NCI-H2029 (cell line): ENCODE results near the gene LAMA3.
A peak's percentile ranks its signal among the peaks of the same experiment; 100 is the strongest.

Source experiments
- DNase-seq: peaks from one replicate; lab custom pipeline; 2025; lab: John Stamatoyannopoulos, UW

The LAMA3 gene

DNA sequence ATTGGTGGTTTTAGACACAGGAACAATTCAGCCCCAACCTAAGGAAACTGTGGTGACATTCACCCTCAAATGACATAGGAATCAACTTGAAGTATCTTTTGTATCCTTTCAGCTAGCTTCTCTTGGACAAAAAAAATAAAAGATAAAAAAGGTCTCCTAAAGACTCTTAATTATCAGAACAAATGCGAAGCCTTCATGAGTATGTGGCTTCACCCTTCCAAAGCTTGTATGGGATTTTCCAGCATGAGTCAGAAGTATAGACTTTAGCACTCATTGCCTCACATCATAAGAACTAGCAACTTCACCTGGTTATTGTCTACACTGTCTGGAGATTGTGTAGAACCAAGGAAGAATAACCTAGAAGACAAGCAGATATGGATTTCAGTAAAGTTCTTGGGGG lies 135.4 kb downstream of the LAMA3 start:
- no peak for DNase-seq

DNA sequence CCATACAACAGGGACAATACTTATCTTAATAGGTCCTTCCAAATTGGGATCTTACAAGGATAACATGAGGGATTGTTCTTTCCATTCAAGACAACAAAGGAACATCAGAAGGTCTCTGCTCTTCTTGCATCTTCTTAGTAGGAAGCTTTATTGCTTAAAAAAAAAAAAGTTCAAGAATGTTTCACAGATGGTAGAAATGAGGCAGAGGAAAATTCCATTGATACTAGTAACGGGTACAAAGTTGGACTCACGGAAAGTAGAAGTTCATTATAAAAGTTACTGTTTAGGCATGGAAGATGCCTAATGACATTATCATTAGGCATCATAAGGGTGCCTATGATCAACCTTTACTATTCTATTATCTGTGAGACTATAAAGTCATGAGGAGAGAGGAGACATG lies 136.2 kb downstream of the LAMA3 start:
- no peak for DNase-seq

GRCh38 chr18:23825978-23826405 lies 136.7 kb downstream of the LAMA3 start:
- DNase-seq: no peak

DNA sequence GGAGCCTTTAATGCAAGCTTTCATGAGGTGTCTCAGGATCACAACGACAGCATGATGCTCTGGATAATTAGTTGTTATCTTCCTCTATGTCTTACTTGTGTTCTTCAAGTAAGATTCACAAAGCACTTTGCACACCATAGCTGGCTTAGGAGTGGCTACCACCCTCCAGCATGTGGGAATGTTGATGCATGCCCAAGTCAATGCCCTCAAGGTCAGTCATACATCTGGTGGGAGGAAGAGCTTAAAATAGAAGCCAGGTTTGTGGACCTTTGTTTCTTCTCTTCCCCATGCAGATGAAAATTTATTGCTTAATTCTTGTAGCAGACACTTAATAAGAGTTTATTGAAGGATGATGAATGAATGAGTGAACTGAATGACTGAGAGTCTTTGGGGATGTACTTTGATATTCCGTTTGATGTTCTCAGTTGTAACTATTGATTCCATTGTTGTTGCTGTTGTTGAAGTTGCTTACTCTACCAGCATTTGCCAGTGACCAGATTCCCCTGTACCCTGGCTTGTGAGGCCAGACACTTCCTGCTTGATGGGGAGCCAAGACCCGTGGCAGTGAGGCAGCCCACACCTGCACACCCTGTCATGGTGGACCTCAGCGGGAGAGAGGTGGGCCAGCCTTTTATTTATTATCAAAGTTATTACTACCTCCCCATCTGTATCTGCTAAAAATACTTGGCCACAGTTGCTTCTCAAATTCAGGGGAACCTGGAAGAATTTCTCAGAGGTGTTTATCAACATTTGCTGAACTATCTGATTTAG lies 137.8 kb downstream of the LAMA3 start:
- no peak for DNase-seq

DNA sequence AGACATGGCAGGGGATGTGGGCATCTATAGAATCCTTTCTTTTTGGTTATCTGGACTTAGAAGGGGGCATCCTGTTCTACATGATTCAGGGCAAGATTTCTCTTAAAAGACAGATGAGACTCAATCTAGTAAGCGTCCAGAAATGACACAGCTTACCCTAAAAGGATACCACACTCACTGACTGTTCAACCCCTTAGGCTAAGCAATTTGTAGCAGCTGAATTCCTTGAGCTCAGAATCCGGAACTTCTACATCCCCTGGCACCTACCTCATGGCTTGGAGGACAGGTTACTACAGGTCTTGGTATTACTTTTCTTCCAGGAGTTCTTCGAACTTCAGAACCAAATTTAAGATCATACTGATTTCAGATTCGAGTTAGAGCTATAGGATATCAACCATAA lies 138.4 kb downstream of the LAMA3 start:
- no peak for DNase-seq

DNA sequence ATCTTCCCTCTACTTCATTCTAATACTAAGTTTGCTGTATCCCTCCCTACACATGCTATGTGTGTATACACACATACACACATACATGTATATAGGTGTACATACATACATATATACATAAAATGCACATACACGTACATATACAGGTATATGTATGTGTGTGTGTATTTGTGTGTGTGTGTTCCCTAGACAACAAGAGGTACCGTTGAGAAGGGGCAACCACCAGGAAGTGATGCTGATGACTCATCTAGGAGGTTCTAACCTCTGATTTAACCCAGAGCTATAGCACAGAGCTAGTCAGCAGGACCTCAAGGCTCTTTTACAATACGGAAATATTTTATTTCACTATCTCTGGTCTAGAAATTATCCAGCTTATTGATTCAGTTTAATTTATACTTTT lies 139.2 kb downstream of the LAMA3 start:
- DNase-seq: peak; percentile 15

DNA sequence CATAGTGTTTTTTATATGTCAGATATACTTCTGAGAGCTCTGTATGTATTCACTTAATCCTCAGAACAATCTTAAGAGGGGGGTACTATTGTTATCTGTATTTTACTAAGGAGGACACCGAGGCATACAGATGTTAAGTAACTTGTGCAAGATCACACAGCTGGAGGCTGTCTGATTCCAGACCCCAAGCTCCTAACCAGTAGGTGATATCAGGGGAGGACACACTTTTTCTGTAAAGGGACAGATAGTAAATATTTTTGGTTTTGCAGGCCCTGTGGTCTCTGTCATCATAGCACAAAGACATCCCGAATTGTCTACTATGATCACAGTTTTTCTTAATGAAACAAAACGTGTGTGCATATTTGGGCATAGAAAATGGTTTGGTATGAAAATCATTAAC lies 143.7 kb downstream of the LAMA3 start:
- DNase-seq: no peak

GRCh38 chr18:23833714-23834113 lies 144.5 kb downstream of the LAMA3 start:
- no peak for DNase-seq

DNA sequence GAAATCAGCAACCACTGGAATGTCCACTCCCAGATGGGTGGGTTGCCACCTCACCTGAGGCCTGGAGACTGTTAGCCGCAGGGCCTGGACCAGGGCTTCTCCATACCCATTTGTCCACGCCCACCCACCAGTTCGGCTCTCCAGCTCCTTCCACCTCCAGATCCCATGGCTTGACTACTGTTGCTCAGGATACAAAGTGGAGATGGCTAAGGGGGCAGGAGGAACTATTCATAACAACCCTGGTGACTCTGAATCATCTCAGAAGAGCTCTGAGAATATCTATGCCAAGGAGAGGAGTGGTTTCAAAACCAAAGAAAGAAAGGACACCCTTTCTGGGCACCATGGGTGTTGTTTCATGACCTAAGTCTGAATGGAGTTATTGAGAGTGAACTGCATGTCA lies 145.8 kb downstream of the LAMA3 start:
- DNase-seq: no peak

GRCh38 chr18:23835506-23835905 lies 146.3 kb downstream of the LAMA3 start:
- no peak for DNase-seq

GRCh38 chr18:23837591-23837990 lies 148.3 kb downstream of the LAMA3 start:
- no peak for DNase-seq

GRCh38 chr18:23838233-23838632 lies 149.0 kb downstream of the LAMA3 start:
- DNase-seq: no peak

DNA sequence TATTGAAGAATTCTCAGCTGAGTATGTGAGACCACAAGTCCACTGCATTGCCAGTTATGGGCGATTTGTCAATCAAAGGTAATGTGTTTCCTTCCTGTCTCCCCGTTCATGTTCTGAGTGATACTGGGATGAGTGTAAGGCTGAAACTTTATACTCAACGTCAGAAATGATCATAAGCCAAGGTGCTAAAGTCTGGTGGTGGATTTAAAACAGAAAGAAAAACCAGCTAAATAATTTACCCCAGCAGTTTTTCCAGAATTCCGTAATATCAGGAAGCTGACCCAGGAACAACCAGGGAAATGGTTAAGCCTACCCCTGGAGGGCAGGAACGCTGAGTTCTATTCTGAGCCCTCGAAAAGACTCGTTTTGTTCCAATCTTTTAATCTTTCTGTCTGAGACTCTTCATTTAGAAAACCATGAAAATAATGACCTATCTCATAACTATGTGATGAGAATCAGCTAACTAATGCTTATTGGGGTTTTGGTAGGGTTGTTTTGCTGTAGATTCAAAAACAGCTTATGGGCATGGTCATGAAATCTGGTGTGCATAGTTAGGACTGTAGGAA lies 149.6 kb downstream of the LAMA3 start:
- DNase-seq: no peak

DNA sequence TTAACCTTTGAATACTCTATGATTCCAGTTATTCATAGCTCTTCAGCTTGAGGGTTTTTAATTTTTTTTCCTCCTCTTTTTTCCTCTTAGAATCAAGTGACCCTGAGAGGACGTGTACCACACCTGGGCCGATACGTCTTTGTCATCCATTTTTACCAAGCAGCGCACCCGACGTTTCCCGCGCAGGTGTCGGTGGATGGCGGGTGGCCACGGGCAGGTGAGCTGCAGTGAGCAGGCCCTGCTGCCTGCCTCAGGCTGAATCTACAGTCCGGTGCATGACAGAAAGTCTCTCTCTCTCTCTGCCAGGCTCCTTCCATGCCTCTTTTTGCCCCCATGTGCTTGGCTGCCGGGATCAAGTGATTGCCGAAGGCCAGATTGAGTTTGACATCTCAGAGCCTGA lies 153.1 kb downstream of the LAMA3 start:
- no peak for DNase-seq

- no peak for DNase-seq
Observed at GRCh38 chr18:23844991-23845680, 155.9 kb downstream of the LAMA3 start.

DNA sequence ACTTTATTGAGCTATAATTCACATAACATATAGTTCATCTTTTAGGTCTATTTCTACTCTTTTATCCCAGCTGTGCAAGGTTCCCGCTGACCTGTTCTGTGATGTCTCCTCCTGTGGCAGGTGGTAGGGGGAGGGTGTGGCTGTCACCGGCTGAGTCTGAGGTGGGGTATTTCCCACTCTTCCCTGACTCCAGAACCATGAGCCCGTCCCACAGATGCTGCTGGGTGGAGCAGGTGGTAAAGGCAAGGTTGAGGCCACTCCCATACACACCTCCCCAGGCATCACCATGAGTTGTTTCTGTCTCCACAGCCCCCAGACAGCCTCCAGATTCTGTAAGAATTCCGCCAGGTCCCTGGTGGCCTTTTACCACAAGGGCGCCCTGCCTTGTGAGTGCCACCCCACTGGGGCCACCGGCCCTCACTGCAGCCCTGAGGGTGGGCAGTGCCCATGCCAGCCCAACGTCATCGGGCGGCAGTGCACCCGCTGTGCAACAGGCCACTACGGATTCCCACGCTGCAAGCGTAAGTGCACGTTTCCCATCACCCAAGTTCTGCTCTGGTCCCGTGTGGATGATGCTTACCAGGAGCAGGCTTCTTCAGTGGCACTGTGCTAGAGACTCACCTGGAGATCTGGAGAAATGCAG lies 156.9 kb downstream of the LAMA3 start:
- no peak for DNase-seq

- DNase-seq: no peak
Observed at GRCh38 chr18:23847321-23847986, 158.2 kb downstream of the LAMA3 start.

DNA sequence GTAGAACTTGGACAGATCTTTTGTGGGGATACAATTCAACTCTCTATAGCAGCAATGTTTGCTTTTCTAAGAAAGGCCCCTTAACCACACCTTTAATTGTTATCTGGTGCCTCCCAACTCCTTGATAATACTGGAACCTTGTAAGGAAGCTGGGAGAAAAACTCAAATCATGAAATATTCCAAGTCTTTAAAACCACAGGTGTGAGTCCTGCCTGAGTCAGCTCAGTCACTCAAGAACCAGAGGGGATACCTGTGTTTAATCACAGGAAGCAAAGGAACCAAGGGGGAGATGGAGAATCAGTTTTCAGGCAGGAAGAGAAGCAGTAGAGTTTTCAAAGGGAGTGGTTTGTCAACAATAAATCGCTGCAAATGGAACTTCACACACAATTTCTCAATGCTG lies 159.9 kb downstream of the LAMA3 start:
- no peak for DNase-seq

DNA sequence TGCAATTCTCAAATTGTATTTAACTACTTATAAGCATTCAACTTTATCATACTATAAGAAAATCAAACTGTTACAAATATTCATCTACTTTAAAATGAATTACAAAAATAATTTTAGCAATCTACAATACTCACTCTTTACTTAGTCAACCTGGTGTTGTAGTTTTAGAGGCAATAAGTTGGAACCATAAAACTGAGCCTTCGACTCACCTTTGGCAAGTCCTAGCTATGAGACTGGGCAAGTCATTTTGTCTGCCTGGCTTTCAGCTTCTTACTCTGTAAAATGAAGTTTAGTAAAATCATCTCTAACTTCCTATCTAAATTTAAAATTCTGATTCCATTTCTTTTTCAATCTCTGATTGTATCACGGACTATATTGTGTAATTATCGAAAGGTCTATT lies 161.0 kb downstream of the LAMA3 start:
- DNase-seq: no peak

DNA sequence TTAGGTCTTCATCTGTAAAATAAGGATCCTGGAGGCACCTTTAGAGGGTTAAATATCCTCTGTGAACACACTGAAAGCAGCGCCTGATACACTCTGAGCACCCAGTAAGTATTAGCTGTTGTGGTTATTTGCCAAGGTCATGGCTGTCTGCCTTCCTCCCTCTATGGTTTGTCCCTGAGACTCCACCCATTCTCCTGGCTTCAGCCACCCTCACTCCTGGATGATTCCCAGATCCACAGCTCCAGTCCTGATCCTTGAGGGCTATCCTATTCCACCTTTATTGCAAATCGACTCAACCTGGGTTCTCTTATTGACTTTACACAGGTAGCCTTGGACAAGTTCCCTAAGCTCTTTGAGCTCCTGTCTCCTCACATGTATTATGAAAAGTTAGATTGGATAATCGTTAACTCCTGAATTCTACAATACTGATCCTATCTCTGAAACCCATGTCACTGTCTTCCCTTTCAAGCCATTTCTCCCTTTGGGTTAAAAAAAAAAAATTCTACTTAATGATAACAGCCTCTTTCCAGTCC lies 162.3 kb downstream of the LAMA3 start:
- peak; percentile 12 for DNase-seq

DNA sequence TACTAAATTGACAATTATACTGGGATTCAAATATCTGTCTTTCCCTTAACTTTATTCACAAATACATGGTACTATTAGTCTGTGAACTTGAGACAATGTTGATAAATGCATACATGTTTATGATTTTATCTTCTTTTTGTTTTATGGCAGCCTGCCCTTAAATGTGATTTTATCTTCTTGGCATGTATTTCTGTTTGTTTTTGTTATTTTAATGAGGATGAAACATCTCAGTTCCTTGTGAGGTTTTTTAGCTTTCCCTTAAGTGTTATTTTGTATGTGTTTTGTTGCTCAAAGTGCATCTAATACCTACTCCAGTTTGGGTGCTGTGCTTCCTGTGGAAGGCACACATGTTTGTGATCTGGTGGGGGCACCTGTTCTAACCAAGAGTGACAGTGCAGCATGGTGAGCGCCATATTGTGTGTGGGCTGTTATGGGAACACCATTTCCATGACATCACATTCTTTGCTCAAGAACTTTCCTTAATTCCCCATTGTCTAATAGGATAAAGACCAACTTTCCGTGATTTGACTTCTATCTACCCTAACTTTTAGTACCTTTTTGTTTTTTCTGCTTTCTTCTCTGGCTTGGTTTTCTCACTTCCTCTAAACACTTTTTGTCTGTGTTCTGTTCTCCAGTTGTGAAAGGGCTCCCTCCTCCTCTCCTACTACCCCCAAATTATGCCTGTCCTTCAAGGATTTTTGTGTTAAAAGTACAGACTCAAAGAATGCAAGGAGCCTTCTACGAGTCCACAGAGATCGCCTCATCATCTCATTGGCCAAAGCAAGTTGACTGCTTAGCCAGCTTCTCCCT lies 163.2 kb downstream of the LAMA3 start:
- no peak for DNase-seq
